H7 (cell line): Measurements from ENCODE around the gene TMIGD3. TPM values are rescaled to one million over a fixed set of nuclear protein-coding genes. Genes with fewer than 3 reads are reported as not detected.
"Not testable (repeated sequence)": the region's sequence is repeated elsewhere in the genome, so short reads cannot be mapped to it uniquely, and the experiment has no call there.

ENCODE experiments used
- DNase-seq: peaks from one replicate; pipeline ENCODE4 v3.0.0; 2012
- H3K27me3 ChIP-seq: 2 replicates; pipeline ENCODE4 v1.6.0; 2011; ENCODE audit warnings: mild to moderate bottlenecking, low read length; ENCODE audit not compliant: control insufficient read depth, insufficient read depth
- H3K36me3 ChIP-seq: replicated peaks from 2 replicates; pipeline ENCODE4 v1.5.1; 2011; ENCODE audit warnings: low read length; ENCODE audit not compliant: control insufficient read depth, insufficient read depth
- H3K4me3 ChIP-seq: 2 replicates; pipeline ENCODE4 v1.5.1; 2011; ENCODE audit warnings: low read depth, mild to moderate bottlenecking, control low read depth, low read length, moderate library complexity; ENCODE audit not compliant: insufficient read depth
- total RNA-seq: library from RNA; depleted of rRNA; stranded (reverse); fragments of >200 nt; shearing (Covaris generic); gene quantifications from 2 replicates; pipeline ENCODE4 v1.2.3, GENCODE V29; 2014; rRNA removed

TMIGD3 gene
- total RNA-seq: 0.17 TPM in 1 of 2 replicates, not detected in the other

- H3K27me3 ChIP-seq: no peaks in the 10 kb centered on the region; the same call in 1 of the 2 replicates
- no peak within 1 kb of the TSS for H3K4me3 ChIP-seq
- no peak for DNase-seq
- no peaks in the 10 kb centered on the region for H3K36me3 ChIP-seq
These were observed at the start of gene TMIGD3, which contains the start of gene ADORA3 for GRCh38 chr1:111503585-111504060. Gene TMIGD3, minus strand, starts transcription at chr1:111503633. Its CDS starts 279 bp downstream, at chr1:111503354. Gene ADORA3, minus strand, starts transcription at chr1:111503633. Its CDS starts 279 bp downstream, at chr1:111503354.

GRCh38 chr1:111553196-111553595 lies 49.8 kb upstream of the TMIGD3 start:
- no peaks in the 10 kb centered on the region for H3K36me3 ChIP-seq
- H3K4me3 ChIP-seq: no peak overlapping the region
- H3K27me3 ChIP-seq: no peaks in the 10 kb centered on the region
- DNase-seq: no peak

GRCh38 chr1:111552587-111552986 lies 49.2 kb upstream of the TMIGD3 start:
- H3K36me3 ChIP-seq: no peaks in the 10 kb centered on the region
- no peak overlapping the region for H3K4me3 ChIP-seq
- H3K27me3 ChIP-seq: no peaks in the 10 kb centered on the region
- no peak for DNase-seq

- DNase-seq: no peak
- Histone ChIP-seq H3K27me3 (no peaks in the 10 kb centered on the region), H3K36me3 (no peaks in the 10 kb centered on the region), H3K4me3 (no peak overlapping the region)
These were observed 48.4 kb upstream of the TMIGD3 start for GRCh38 chr1:111551623-111552411.

GRCh38 chr1:111547786-111548185 lies 44.4 kb upstream of the TMIGD3 start:
- not testable (repeated sequence) for DNase-seq, H3K36me3 ChIP-seq, H3K27me3 ChIP-seq, H3K4me3 ChIP-seq

GRCh38 chr1:111542187-111542586 lies 38.8 kb upstream of the TMIGD3 start:
- no peak overlapping the region; the same call in 1 of the 2 replicates for H3K4me3 ChIP-seq
- no peak for DNase-seq
- H3K27me3 ChIP-seq: no peaks in the 10 kb centered on the region; the same call in 1 of the 2 replicates
- no peaks in the 10 kb centered on the region for H3K36me3 ChIP-seq

- Histone ChIP-seq H3K4me3 (no peak overlapping the region), H3K36me3 (no peaks in the 10 kb centered on the region), H3K27me3 (no peaks in the 10 kb centered on the region; the same call in 1 of the 2 replicates)
- DNase-seq: peak; percentile 14
These were observed 38.3 kb upstream of the TMIGD3 start for GRCh38 chr1:111541721-111542120.

- no peak overlapping the region for H3K4me3 ChIP-seq
- H3K36me3 ChIP-seq: no peaks in the 10 kb centered on the region
These were observed 37.5 kb upstream of the TMIGD3 start for GRCh38 chr1:111540928-111541327.

GRCh38 chr1:111538343-111539025 lies 35.1 kb upstream of the TMIGD3 start:
- Histone ChIP-seq H3K36me3 (no peaks in the 10 kb centered on the region), H3K27me3 (no peaks in the 10 kb centered on the region; the same call in 1 of the 2 replicates), H3K4me3 (no peak overlapping the region)
- DNase-seq: peak; percentile 19

More at GRCh38 chr1:111540928-111541327, 37.5 kb upstream of the TMIGD3 start:
- H3K27me3 ChIP-seq: no peaks in the 10 kb centered on the region; the same call in 1 of the 2 replicates
- DNase-seq: no peak

- no peak for DNase-seq
- no peaks in the 10 kb centered on the region for H3K36me3 ChIP-seq
- no peak overlapping the region for H3K4me3 ChIP-seq
- no peaks in the 10 kb centered on the region; the same call in 1 of the 2 replicates for H3K27me3 ChIP-seq
These were observed 32.1 kb upstream of the TMIGD3 start for GRCh38 chr1:111535256-111536191.

- DNase-seq: no peak
These were observed 16.6 kb upstream of the TMIGD3 start for GRCh38 chr1:111520053-111520452.

GRCh38 chr1:111517469-111518225 lies 14.2 kb upstream of the TMIGD3 start:
- Histone ChIP-seq H3K36me3 (no peaks in the 10 kb centered on the region), H3K27me3 (no peaks in the 10 kb centered on the region)
- DNase-seq: no peak

More at GRCh38 chr1:111520053-111520452, 16.6 kb upstream of the TMIGD3 start:
- no peaks in the 10 kb centered on the region for H3K36me3 ChIP-seq
- no peak overlapping the region for H3K4me3 ChIP-seq
- no peaks in the 10 kb centered on the region for H3K27me3 ChIP-seq

GRCh38 chr1:111516005-111516535 lies 12.6 kb upstream of the TMIGD3 start:
- H3K36me3 ChIP-seq: no peaks in the 10 kb centered on the region
- H3K27me3 ChIP-seq: no peaks in the 10 kb centered on the region
- peak; percentile 78 for DNase-seq
- H3K4me3 ChIP-seq: peak overlapping the region; percentile 17; the same call in 1 of the 2 replicates

More at GRCh38 chr1:111517469-111518225, 14.2 kb upstream of the TMIGD3 start:
- no peak overlapping the region for H3K4me3 ChIP-seq
